Ascending aorta (tissue), 2 donors: ENCODE results near the gene TPRX2. TPM values are rescaled to one million over a fixed set of nuclear protein-coding genes. Genes with fewer than 3 reads are reported as not detected.
"Not testable (repeated sequence)": the region's sequence is repeated elsewhere in the genome, so short reads cannot be mapped to it uniquely, and the experiment has no call there.

Source experiments
- DNase-seq, 2 donors: peaks; one replicate each; pipeline ENCODE4 v3.0.0-alpha.2; 2019; ENCODE audit warnings: low spot score in 2 of 2
- H3K27ac ChIP-seq, 2 donors: fragments of 200-600 bp; sonication (generic); one replicate each; pipeline ENCODE4 v1.5.1; 2016 to 2017; ENCODE audit warnings: mild to moderate bottlenecking in 1 of 2
- H3K27me3 ChIP-seq: fragments of 200-600 bp; sonication (generic); one replicate; pipeline ENCODE4 v1.5.1; 2017
- H3K36me3 ChIP-seq, 2 donors: fragments of 200-600 bp; sonication (generic); one replicate each; pipeline ENCODE4 v1.5.1; 2016
- H3K4me1 ChIP-seq, 2 donors: fragments of 200-600 bp; sonication (generic); one replicate each; pipeline ENCODE4 v1.5.1; 2016 to 2017; ENCODE audit warnings: mild to moderate bottlenecking in 1 of 2
- H3K4me3 ChIP-seq, 2 donors: fragments of 200-600 bp; sonication (generic); one replicate each; pipeline ENCODE4 v1.5.1; 2016 to 2017; ENCODE audit warnings: mild to moderate bottlenecking in 1 of 2
- H3K9me3 ChIP-seq, 2 donors: fragments of 200-600 bp; sonication (generic); one replicate each; pipeline ENCODE4 v1.5.1; 2016
- intact Hi-C: fragments of 100-400 bp; cut with DNase I; formaldehyde crosslinking; loops from one replicate; pipeline ENCODE4 v1.15.1; 2023
- total RNA-seq: library from RNA; depleted of rRNA; stranded (reverse); fragments of >200 nt; gene quantifications from one replicate; pipeline ENCODE4 v1.1.0, GENCODE V29; 2016
- TF ChIP-seq, protein P1 (sequence below), 3 experiments: fragments of 200-600 bp in 2 of 3; fragments of 450-650 bp in 1 of 3; sonication (generic) in 2 of 3; IDR thresholded peaks; one replicate each; pipeline ENCODE4 v1.5.1; 2016 to 2019; ENCODE audit warnings: antibody characterized with exemption in 3 of 3, mild to moderate bottlenecking in 1 of 3, moderate library complexity in 1 of 3

TPRX2 gene
- total RNA-seq, 1 donor from 2014 or later: not detected

DNA sequence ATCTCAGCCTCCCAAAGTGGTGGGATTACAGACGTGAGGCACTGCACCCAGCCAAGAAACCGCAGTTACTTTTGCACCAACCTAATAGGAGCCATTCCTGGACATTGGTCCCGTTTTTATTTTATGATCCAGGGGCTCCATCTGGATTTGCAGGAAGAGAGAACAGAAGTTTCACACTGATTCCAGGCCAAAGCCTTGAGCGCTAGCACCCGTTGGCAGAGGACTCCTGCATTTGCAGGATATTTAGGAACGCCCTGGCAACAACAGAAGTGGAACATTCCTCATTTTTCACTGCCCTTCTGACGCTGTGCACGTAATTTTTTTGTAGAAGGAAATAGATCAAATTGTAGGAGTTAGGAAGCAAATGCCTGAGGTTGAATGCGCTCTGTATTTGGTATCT lies 38.8 kb downstream of the TPRX2 start:
- peaks cover 0 to 9% of the 10 kb centered on the region in 2 donors for H3K9me3 ChIP-seq
- no peak for DNase-seq

DNA sequence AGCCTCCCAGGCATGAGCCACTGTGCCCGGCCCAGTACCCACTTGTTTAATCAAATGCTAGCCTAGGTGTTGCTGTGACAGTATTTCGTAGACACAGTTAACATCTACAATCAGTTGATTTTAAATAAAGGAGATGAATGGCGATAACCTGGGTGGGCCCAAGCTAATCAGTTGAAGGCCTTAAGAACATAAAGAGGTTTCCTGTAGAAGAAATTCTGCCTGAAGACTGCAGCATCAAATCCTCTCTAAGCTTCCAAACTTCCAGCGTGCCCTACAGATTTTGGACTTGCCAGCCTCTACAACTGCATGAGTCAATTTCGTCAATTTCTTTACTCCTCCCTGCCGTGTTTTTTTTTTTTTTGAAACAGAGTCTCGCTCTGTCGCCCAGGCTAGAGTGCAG lies 40.3 kb downstream of the TPRX2 start:
- H3K9me3 ChIP-seq: peaks cover 0 to 9% of the 10 kb centered on the region in 2 donors
- H3K4me1 ChIP-seq: no peaks in the 10 kb centered on the region
- no peak overlapping the region for H3K27ac ChIP-seq
- TF ChIP-seq, protein P1, sequence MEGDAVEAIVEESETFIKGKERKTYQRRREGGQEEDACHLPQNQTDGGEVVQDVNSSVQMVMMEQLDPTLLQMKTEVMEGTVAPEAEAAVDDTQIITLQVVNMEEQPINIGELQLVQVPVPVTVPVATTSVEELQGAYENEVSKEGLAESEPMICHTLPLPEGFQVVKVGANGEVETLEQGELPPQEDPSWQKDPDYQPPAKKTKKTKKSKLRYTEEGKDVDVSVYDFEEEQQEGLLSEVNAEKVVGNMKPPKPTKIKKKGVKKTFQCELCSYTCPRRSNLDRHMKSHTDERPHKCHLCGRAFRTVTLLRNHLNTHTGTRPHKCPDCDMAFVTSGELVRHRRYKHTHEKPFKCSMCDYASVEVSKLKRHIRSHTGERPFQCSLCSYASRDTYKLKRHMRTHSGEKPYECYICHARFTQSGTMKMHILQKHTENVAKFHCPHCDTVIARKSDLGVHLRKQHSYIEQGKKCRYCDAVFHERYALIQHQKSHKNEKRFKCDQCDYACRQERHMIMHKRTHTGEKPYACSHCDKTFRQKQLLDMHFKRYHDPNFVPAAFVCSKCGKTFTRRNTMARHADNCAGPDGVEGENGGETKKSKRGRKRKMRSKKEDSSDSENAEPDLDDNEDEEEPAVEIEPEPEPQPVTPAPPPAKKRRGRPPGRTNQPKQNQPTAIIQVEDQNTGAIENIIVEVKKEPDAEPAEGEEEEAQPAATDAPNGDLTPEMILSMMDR (IDR thresholded peaks at IDR 0.05): no peak
- H3K36me3 ChIP-seq: no peaks in the 10 kb centered on the region
- no peaks in the 10 kb centered on the region for H3K27me3 ChIP-seq
- H3K4me3 ChIP-seq: no peak overlapping the region
- no peak for DNase-seq
- intact Hi-C loops: no loop called here

More for the DNA sequence above, 38.8 kb downstream of the TPRX2 start:
- intact Hi-C loops: no loop called here
- H3K36me3 ChIP-seq: no peaks in the 10 kb centered on the region
- no peaks in the 10 kb centered on the region for H3K27me3 ChIP-seq
- no peaks in the 10 kb centered on the region for H3K4me1 ChIP-seq
- no peak overlapping the region for H3K4me3 ChIP-seq
- H3K27ac ChIP-seq: no peak overlapping the region
- TF ChIP-seq, protein P1 (IDR thresholded peaks at IDR 0.05): no peak

DNA sequence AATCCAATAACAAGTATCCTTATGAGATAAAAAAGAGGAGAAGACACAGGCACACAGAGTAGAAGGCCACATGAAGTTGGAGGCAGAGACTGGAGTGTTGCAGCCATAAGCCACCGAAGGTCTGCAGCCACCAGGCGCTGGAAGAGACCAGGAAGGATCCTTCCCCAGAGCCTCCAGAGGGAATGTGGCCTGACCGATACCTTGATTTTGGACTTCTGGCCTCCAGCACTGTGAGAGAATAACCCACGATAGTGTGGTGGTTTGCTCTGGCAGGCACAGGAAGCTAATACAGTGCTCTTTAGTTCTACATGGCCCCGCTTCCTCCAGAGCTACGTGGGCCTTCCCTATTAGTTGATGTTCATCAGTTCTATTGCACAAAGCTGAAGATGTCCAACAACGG lies 42.3 kb downstream of the TPRX2 start:
- Histone ChIP-seq H3K27me3 (no peaks in the 10 kb centered on the region), H3K4me1 (no peaks in the 10 kb centered on the region), H3K36me3 (no peaks in the 10 kb centered on the region), H3K27ac (no peak overlapping the region), H3K4me3 (no peak overlapping the region), H3K9me3 (peaks cover 0 to 2% of the 10 kb centered on the region in 2 donors)
- DNase-seq: no peak
- intact Hi-C loops: no loop called here
- TF ChIP-seq, protein P1 (IDR thresholded peaks at IDR 0.05): no peak

DNA sequence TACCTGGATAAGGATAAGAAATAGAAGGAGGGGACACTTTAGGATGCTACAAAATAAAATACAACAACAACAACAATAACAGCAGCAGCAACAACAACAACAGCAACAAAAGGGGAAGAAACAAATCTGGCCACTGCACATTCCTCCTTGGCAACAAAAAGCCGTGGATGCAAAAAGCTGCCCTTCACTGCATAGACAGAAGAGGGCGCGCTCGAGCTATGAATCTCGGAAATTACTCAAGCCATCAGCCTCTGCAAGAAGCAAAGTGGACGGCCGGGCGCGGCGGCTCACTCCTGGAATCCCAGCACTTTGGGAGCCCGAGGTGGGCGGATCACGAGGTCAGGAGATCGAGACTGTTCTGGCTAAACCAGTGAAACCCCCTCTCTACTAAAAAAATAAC lies 50.3 kb downstream of the TPRX2 start:
- H3K27ac ChIP-seq, H3K27me3 ChIP-seq, H3K4me3 ChIP-seq, H3K9me3 ChIP-seq, H3K4me1 ChIP-seq, intact Hi-C loops, H3K36me3 ChIP-seq: not testable (repeated sequence)
- DNase-seq: peak; percentile 63 to 95
- TF ChIP-seq, protein P1 (IDR thresholded peaks at IDR 0.05): peak in 2 of 3 experiments; percentile 49 to 71

DNA sequence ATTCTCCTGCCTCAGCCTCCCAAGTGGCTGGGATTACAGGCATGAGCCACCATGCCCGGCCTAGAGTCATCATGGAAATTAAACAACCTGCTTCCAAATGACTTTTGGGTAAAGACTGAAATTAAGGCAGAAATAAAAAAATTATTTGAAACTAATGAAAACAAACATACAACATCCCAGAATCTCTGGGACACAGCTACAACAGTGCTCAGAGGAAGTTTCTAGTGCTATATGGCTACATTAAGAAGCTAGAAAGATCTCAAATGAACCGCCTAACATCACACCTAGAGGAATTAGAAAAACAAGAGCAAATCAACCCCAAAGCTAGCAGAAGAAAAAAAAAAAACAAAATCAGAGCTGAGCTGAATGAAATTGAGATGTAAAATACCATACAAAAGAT lies 51.2 kb downstream of the TPRX2 start:
- intact Hi-C loops, H3K4me1 ChIP-seq, H3K27me3 ChIP-seq, H3K27ac ChIP-seq, H3K4me3 ChIP-seq, DNase-seq, H3K36me3 ChIP-seq, H3K9me3 ChIP-seq: not testable (repeated sequence)

Other genes with a start within 250 kb of the TPRX2 start
- gene EHD2, start 145.8 kb upstream of the TPRX2 start, total RNA-seq: 342 TPM
- 385 TPM for gene NOP53, start 113.7 kb upstream of the TPRX2 start, total RNA-seq
- 771 TPM for gene SELENOW, start 80.5 kb upstream of the TPRX2 start, total RNA-seq
- not detected for gene TPRX1, start 54.7 kb upstream of the TPRX2 start, total RNA-seq
- gene CRX, start 37.3 kb upstream of the TPRX2 start, total RNA-seq: not detected
- 2.1 TPM for gene SULT2A1, start 27.1 kb downstream of the TPRX2 start, total RNA-seq
- gene BSPH1, start 132.9 kb downstream of the TPRX2 start, total RNA-seq: not detected
- not detected for gene ELSPBP1, start 135.4 kb downstream of the TPRX2 start, total RNA-seq
- not detected for gene CABP5, start 184.8 kb downstream of the TPRX2 start, total RNA-seq